Fibroblast of lung (primary cell): ENCODE results near the gene GPC6.

Experiments
- EZH2 ChIP-seq: IDR thresholded peaks from 2 replicates; pipeline ENCODE4 v1.5.1; 2012; ENCODE audit warnings: low read length, control low read depth, mild to moderate bottlenecking; ENCODE audit errors: missing control alignments
- TF ChIP-seq, protein P1 (sequence below), 2 donors: IDR thresholded peaks in 1 of 2; conservative IDR thresholded peaks in 1 of 2; 1 replicate in 1 of 2; 2 replicates in 1 of 2; pipeline ENCODE4 v1.5.1; 2011 to 2012; ENCODE audit warnings: low read length in 2 of 2, control low read depth in 1 of 2, inconsistent platforms in 1 of 2, low read depth in 1 of 2, mild to moderate bottlenecking in 1 of 2

DNA sequence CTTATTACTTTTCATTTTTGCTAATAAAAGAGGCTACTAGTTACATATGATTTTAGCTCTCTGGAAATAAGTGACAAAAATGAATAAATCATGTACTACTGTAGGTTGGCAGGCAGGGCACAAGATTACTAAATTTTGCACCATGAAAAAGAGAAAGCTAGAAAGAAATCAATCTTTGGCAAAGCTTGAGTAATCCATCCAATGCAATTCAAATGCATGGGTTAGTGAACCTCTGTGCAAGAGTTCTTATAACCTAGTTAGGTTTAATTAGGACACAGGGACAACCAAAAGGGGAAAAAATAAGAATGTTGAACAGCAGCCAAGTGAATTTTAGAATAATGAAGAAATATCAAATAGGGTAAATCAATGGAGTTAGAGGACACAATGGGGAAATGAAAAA is 947.4 kb downstream of the GPC6 start:
- no peak for TF ChIP-seq EZH2
- TF ChIP-seq, protein P1, sequence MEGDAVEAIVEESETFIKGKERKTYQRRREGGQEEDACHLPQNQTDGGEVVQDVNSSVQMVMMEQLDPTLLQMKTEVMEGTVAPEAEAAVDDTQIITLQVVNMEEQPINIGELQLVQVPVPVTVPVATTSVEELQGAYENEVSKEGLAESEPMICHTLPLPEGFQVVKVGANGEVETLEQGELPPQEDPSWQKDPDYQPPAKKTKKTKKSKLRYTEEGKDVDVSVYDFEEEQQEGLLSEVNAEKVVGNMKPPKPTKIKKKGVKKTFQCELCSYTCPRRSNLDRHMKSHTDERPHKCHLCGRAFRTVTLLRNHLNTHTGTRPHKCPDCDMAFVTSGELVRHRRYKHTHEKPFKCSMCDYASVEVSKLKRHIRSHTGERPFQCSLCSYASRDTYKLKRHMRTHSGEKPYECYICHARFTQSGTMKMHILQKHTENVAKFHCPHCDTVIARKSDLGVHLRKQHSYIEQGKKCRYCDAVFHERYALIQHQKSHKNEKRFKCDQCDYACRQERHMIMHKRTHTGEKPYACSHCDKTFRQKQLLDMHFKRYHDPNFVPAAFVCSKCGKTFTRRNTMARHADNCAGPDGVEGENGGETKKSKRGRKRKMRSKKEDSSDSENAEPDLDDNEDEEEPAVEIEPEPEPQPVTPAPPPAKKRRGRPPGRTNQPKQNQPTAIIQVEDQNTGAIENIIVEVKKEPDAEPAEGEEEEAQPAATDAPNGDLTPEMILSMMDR (conservative IDR thresholded peaks at IDR 0.05 in 1 of 2, IDR thresholded peaks at IDR 0.05 in 1 of 2; ENCODE audit: low read depth in 1 of 2, low read length in 2 of 2): no peak
